Measurements from ENCODE around the gene STARD3NL.

Gene STARD3NL

GRCh38 chr7:38185395-38186307, 7.6 kb downstream of the STARD3NL start:
- no peak for DNase-seq

- no peak for DNase-seq
Measured at GRCh38 chr7:38186593-38187314, 8.7 kb downstream of the STARD3NL start.

- DNase-seq = no peak
Measured at GRCh38 chr7:38187794-38188440, 9.9 kb downstream of the STARD3NL start.

- no peak for DNase-seq
Measured at GRCh38 chr7:38189231-38189938, 11.3 kb downstream of the STARD3NL start.

- DNase-seq = no peak
Measured at GRCh38 chr7:38190011-38190410, 12.0 kb downstream of the STARD3NL start.

- DNase-seq = no peak
Measured at GRCh38 chr7:38191791-38192190, 13.7 kb downstream of the STARD3NL start.

- DNase-seq = no peak
Measured at GRCh38 chr7:38192327-38192726, 14.3 kb downstream of the STARD3NL start.

GRCh38 chr7:38195804-38196595, 18.0 kb downstream of the STARD3NL start:
- DNase-seq = peak; percentile 2

- DNase-seq = no peak
Measured at GRCh38 chr7:38198366-38198765, 20.3 kb downstream of the STARD3NL start.

- no peak for DNase-seq
Measured at GRCh38 chr7:38199154-38199553, 21.1 kb downstream of the STARD3NL start.

GRCh38 chr7:38199782-38200181, 21.7 kb downstream of the STARD3NL start:
- no peak for DNase-seq

- DNase-seq = no peak
Measured at GRCh38 chr7:38206071-38206470, 28.0 kb downstream of the STARD3NL start.

GRCh38 chr7:38207843-38208242, 29.8 kb downstream of the STARD3NL start:
- no peak for DNase-seq

- no peak for DNase-seq
Measured at GRCh38 chr7:38211486-38211885, 33.4 kb downstream of the STARD3NL start.

GRCh38 chr7:38211940-38212339, 33.9 kb downstream of the STARD3NL start:
- DNase-seq = no peak

- no peak for DNase-seq
Measured at GRCh38 chr7:38215115-38215514, 37.1 kb downstream of the STARD3NL start.

GRCh38 chr7:38215735-38216670, 38.0 kb downstream of the STARD3NL start:
- DNase-seq = peak; percentile 30

GRCh38 chr7:38217672-38218071, 39.6 kb downstream of the STARD3NL start:
- DNase-seq = no peak

- DNase-seq = no peak
Measured at GRCh38 chr7:38220452-38220851, 42.4 kb downstream of the STARD3NL start.

GRCh38 chr7:38222481-38223096, 44.5 kb downstream of the STARD3NL start:
- DNase-seq = peak; percentile 1

Measured in NCI-H510A (cell line).